ENCODE measurements around the gene TRERF1.

Gene TRERF1

GRCh38 chr6:42366999-42367352 is 84.8 kb downstream of the TRERF1 start:
- DNase-seq (ENCODE audit: low read depth): no peak
- H3K4me3 ChIP-seq (ENCODE audit: low read depth, low read length): no peak overlapping the region
- TF ChIP-seq CTCF (IDR thresholded peaks at IDR 0.05; ENCODE audit: control insufficient read depth, extremely low read depth, insufficient read depth): no peak

- no peak overlapping the region for H3K4me3 ChIP-seq (ENCODE audit: low read depth, low read length)
- DNase-seq (ENCODE audit: low read depth): no peak
- TF ChIP-seq CTCF (IDR thresholded peaks at IDR 0.05; ENCODE audit: control insufficient read depth, extremely low read depth, insufficient read depth): no peak
Observed at GRCh38 chr6:42366011-42366705, 85.6 kb downstream of the TRERF1 start.

GRCh38 chr6:42365021-42365420 is 86.7 kb downstream of the TRERF1 start:
- H3K4me3 ChIP-seq (ENCODE audit: low read depth, low read length): no peak overlapping the region
- TF ChIP-seq CTCF (IDR thresholded peaks at IDR 0.05; ENCODE audit: control insufficient read depth, extremely low read depth, insufficient read depth): no peak
- no peak for DNase-seq (ENCODE audit: low read depth)

- no peak overlapping the region for H3K4me3 ChIP-seq (ENCODE audit: low read depth, low read length)
- no peak for DNase-seq (ENCODE audit: low read depth)
- TF ChIP-seq CTCF (IDR thresholded peaks at IDR 0.05; ENCODE audit: control insufficient read depth, extremely low read depth, insufficient read depth): no peak
Observed at GRCh38 chr6:42363926-42364849, 87.5 kb downstream of the TRERF1 start.

GRCh38 chr6:42361036-42361435 is 90.7 kb downstream of the TRERF1 start:
- no peak for DNase-seq (ENCODE audit: low read depth)
- no peak overlapping the region for H3K4me3 ChIP-seq (ENCODE audit: low read depth, low read length)
- no peak for TF ChIP-seq CTCF (IDR thresholded peaks at IDR 0.05; ENCODE audit: control insufficient read depth, extremely low read depth, insufficient read depth)

DNA sequence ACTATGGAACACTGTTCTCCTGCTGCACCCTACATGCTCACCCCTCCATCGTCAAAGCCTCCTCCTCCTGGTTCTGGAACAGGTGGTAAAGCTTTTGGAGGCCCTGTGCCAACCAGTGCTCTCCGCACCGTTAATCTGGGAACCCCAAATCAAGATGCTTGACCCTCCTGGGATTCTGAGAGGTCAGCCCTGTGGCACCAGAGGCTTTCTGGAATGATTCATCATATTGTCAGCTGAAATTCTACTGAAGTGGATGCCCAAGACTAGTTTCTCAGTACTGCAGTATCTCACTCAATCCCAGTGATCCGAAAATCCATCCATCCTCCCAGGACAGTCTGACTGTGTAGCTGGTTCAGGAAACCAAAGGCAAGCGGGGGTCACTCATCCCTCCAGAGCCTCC is 92.7 kb downstream of the TRERF1 start:
- no peak for TF ChIP-seq CTCF (IDR thresholded peaks at IDR 0.05; ENCODE audit: control insufficient read depth, extremely low read depth, insufficient read depth)
- no peak overlapping the region for H3K4me3 ChIP-seq (ENCODE audit: low read depth, low read length)
- DNase-seq (ENCODE audit: low read depth): no peak
